Calu3 (cell line): ENCODE results near the gene RAB4B. TPM values are rescaled to one million over a fixed set of nuclear protein-coding genes. Genes with fewer than 3 reads are reported as not detected.
A peak's percentile ranks its signal among the peaks of the same experiment; 100 is the strongest.
"Not testable (repeated sequence)": the region's sequence is repeated elsewhere in the genome, so short reads cannot be mapped to it uniquely, and the experiment has no call there.

Experiments used
- Bru-seq: library from RNA; stranded (reverse); fragments of 400-500 nt; gene quantifications from one replicate; lab custom pipeline; 2021; lab: Mats Ljungman, UMichigan
- BruChase-seq, 2 experiments: library from RNA; stranded (reverse); fragments of 400-500 nt; gene quantifications; one replicate each; lab custom pipeline; 2021; lab: Mats Ljungman, UMichigan
- BruUV-seq: library from RNA; stranded (reverse); fragments of 400-500 nt; replicated peaks from 2 replicates; lab custom pipeline; 2021; lab: Mats Ljungman, UMichigan
- CTCF ChIA-PET: fragments of 300-600 bp; sonication (Branson Sonifier 250); formaldehyde crosslinking; loops from one replicate; lab custom pipeline; 2022; ENCODE audit warnings: antibody characterized with exemption; lab: Charles Lee
- DNase-seq: peaks from one replicate; pipeline ENCODE4 v3.0.0; 2022
- H3K27ac Mint-ChIP-seq: one replicate; pipeline ENCODE4 v1.8.0; 2022; ENCODE audit warnings: mixed read lengths; ENCODE audit not compliant: unreplicated experiment
- H3K27me3 Mint-ChIP-seq: one replicate; pipeline ENCODE4 v1.8.0; 2022; ENCODE audit warnings: mixed read lengths; ENCODE audit not compliant: unreplicated experiment
- H3K36me3 Mint-ChIP-seq: one replicate; pipeline ENCODE4 v1.8.0; 2022; ENCODE audit warnings: mild to moderate bottlenecking, moderate library complexity, mixed read lengths; ENCODE audit not compliant: insufficient read depth, unreplicated experiment
- H3K4me1 Mint-ChIP-seq: one replicate; pipeline ENCODE4 v1.8.0; 2022; ENCODE audit warnings: mild to moderate bottlenecking, low read depth, mixed read lengths; ENCODE audit not compliant: unreplicated experiment
- H3K4me3 Mint-ChIP-seq: one replicate; pipeline ENCODE4 v1.8.0; 2022; ENCODE audit warnings: mild to moderate bottlenecking, low read depth, moderate library complexity, mixed read lengths; ENCODE audit not compliant: unreplicated experiment
- H3K9me3 Mint-ChIP-seq: one replicate; pipeline ENCODE4 v1.8.0; 2022; ENCODE audit warnings: low read depth, mixed read lengths; ENCODE audit not compliant: unreplicated experiment
- CTCF ChIP-seq: fragments of 200-600 bp; IDR thresholded peaks from one replicate; pipeline ENCODE4 v1.8.0; 2022; ENCODE audit warnings: antibody characterized with exemption; ENCODE audit not compliant: unreplicated experiment
- intact Hi-C: fragments of 100-400 bp; cut with micrococcal nuclease; formaldehyde crosslinking; loops from one replicate; pipeline ENCODE4 v1.10.0; 2022; ENCODE audit not compliant: unreplicated experiment
- long read RNA-seq: library from polyadenylated mRNA; stranded (forward); transcript quantifications from one replicate; pipeline ENCODE4 v2.0.0, GENCODE V29; 2022
- total RNA-seq: library from RNA; stranded (reverse); gene quantifications from 2 replicates; pipeline ENCODE4 v1.2.3, GENCODE V29; 2022

Gene RAB4B
- total RNA-seq (21.0 and 22.7 TPM in 2 replicates), Bru-seq, nascent RNA (percentile 74 among the genes with signal in this experiment), BruChase-seq, experiment 1, labeled RNA remaining after a 6-hour chase (percentile 91 among the genes with signal in this experiment), BruChase-seq, experiment 2, labeled RNA remaining after a 2-hour chase (percentile 93 among the genes with signal in this experiment)
- long read RNA-seq, transcript RAB4B-201 (8 exons, 1,133 nt) = major isoform, 8 of 12 reads
- long read RNA-seq, partial matches to known transcripts = 2 of 12 reads
- long read RNA-seq, other reads (novel, unspliced or antisense) = 1 of 12 reads

GRCh38 chr19:40777937-40778705, at the start of gene RAB4B:
RAB4B (plus strand) TSS chr19:40778247; CDS start chr19:40778376, 129 bp downstream.
- H3K36me3 Mint-ChIP-seq = peaks cover 69% of the 10 kb centered on the region
- BruUV-seq = no TSS peak
- CTCF ChIA-PET = interaction anchor here (0.5 to 2.9 kb wide), 15 partner anchors 17 to 821 kb away, joined by 3 to 15 read pairs (median 4); partner anchors contain the start of genes ACTMAP, COQ8B, EGLN2 and ITPKC
- DNase-seq = peak; percentile 100
- no peak for TF ChIP-seq CTCF
- peak within 1 kb of the TSS; percentile 86 for H3K4me3 Mint-ChIP-seq
- H3K27ac Mint-ChIP-seq = peak within 1 kb of the TSS; percentile 85
- intact Hi-C loops = loop anchor here (10.0 kb wide), 1 partner anchor 113 kb away; no protein-coding TSS in a partner anchor
- no peaks in the 10 kb centered on the region for H3K9me3 Mint-ChIP-seq
- H3K4me1 Mint-ChIP-seq = peaks cover 30% of the 10 kb centered on the region
- no peaks in the 10 kb centered on the region for H3K27me3 Mint-ChIP-seq

- H3K9me3 Mint-ChIP-seq, intact Hi-C loops, BruUV-seq, H3K4me1 Mint-ChIP-seq, H3K27me3 Mint-ChIP-seq, H3K4me3 Mint-ChIP-seq, DNase-seq, CTCF ChIA-PET, H3K27ac Mint-ChIP-seq: not testable (repeated sequence)
- peaks cover 86% of the 10 kb centered on the region for H3K36me3 Mint-ChIP-seq
Observed at GRCh38 chr19:40730065-40730464, 48.0 kb upstream of the RAB4B start.

GRCh38 chr19:40732304-40732703, 45.7 kb upstream of the RAB4B start:
- intact Hi-C loops, H3K9me3 Mint-ChIP-seq, H3K4me1 Mint-ChIP-seq, H3K4me3 Mint-ChIP-seq, H3K27ac Mint-ChIP-seq, BruUV-seq, H3K27me3 Mint-ChIP-seq, CTCF ChIA-PET, DNase-seq: not testable (repeated sequence)
- H3K36me3 Mint-ChIP-seq = peaks cover 84% of the 10 kb centered on the region

- H3K27me3 Mint-ChIP-seq = no peaks in the 10 kb centered on the region
- BruUV-seq = no TSS peak
- intact Hi-C loops = no loop called here
- no peaks in the 10 kb centered on the region for H3K9me3 Mint-ChIP-seq
- peaks cover 9% of the 10 kb centered on the region for H3K4me1 Mint-ChIP-seq
- H3K36me3 Mint-ChIP-seq = peaks cover 84% of the 10 kb centered on the region
- DNase-seq = no peak
- no peak overlapping the region for H3K4me3 Mint-ChIP-seq
- no peak for TF ChIP-seq CTCF
- no peak overlapping the region for H3K27ac Mint-ChIP-seq
- CTCF ChIA-PET = interaction anchor here (0.6 kb wide), 2 partner anchors 326 to 687 kb away, joined by 4 to 5 read pairs; no protein-coding TSS in a partner anchor
Observed at GRCh38 chr19:40733149-40733548, 44.9 kb upstream of the RAB4B start.

GRCh38 chr19:40735013-40735771, 42.9 kb upstream of the RAB4B start:
- DNase-seq = no peak
- BruUV-seq = no TSS peak
- Mint-ChIP-seq H3K27me3 (no peaks in the 10 kb centered on the region), H3K27ac (no peak overlapping the region), H3K4me1 (peaks cover 9% of the 10 kb centered on the region), H3K36me3 (peaks cover 91% of the 10 kb centered on the region), H3K9me3 (no peaks in the 10 kb centered on the region), H3K4me3 (no peak overlapping the region)
- CTCF ChIA-PET = no interaction called here
- TF ChIP-seq CTCF = no peak
- intact Hi-C loops = no loop called here
